Adipose tissue (tissue), 3 donors: ENCODE results near the gene DMC1. TPM values are rescaled to one million over a fixed set of nuclear protein-coding genes. Genes with fewer than 3 reads are reported as not detected.

ENCODE experiments used
- H3K27ac ChIP-seq: one replicate; pipeline ENCODE4 v1.5.1; 2013; ENCODE audit warnings: low read depth, low read length
- WGBS, 3 donors: extraction: QIAGEN DNeasy Blood & Tissue Kit; methylation state at CpG; one replicate each; pipeline ENCODE4 v1.1.7; 2013; 5-methylcytosine and 5-hydroxymethylcytosine counted together
- polyA plus RNA-seq, 3 donors: library from polyadenylated mRNA; stranded (reverse); fragments of 200-250 nt; gene quantifications; one replicate each; pipeline ENCODE4 v1.2.3, GENCODE V29; 2013
- donor health status: healthy with polysubstance abuse.
- donor health status: Bipolar disorder and iron deficiency.
- donor health status: healthy.

DMC1 gene
- polyA plus RNA-seq, 3 donors, result 0.16 to 18.2 (median 0.23) TPM

- 4 to 5% (median 4%) methylated on average over 14 of the region's 14 CpGs for WGBS, 3 donors
- no peak overlapping the region for H3K27ac ChIP-seq
Observed at GRCh38 chr22:38570779-38571364, 889 bp upstream of the DMC1 start.

GRCh38 chr22:38569181-38569971, 607 bp downstream of the DMC1 start:
- 26 to 35% (median 29%) methylated on average over 32 of the region's 32 CpGs for WGBS, 3 donors
- H3K27ac ChIP-seq, result no peak overlapping the region

GRCh38 chr22:38567531-38568285, 2.3 kb downstream of the DMC1 start:
- 61 to 67% (median 67%) methylated on average over 7 of the region's 7 CpGs for WGBS, 3 donors
- no peak overlapping the region for H3K27ac ChIP-seq

- H3K27ac ChIP-seq, result no peak overlapping the region
- WGBS, 3 donors, result 59 to 71% (median 71%) methylated on average over 3 of the region's 3 CpGs
Observed at GRCh38 chr22:38566726-38567504, 3.1 kb downstream of the DMC1 start.

- 92 to 100% (median 96%) methylated on average over 1 of the region's 1 CpG for WGBS, 3 donors
- no peak overlapping the region for H3K27ac ChIP-seq
Observed at GRCh38 chr22:38565441-38565840, 4.5 kb downstream of the DMC1 start.

GRCh38 chr22:38564669-38565068, 5.3 kb downstream of the DMC1 start:
- WGBS, 3 donors, result 80 to 88% (median 85%) methylated on average over 2 of the region's 2 CpGs
- no peak overlapping the region for H3K27ac ChIP-seq

- WGBS, 3 donors, result 75 to 94% (median 88%) methylated on average over 3 of the region's 3 CpGs
Observed at GRCh38 chr22:38554281-38554680, 15.7 kb downstream of the DMC1 start.

GRCh38 chr22:38549101-38549894, 20.7 kb downstream of the DMC1 start:
- 66 to 78% (median 75%) methylated on average over 7 of the region's 7 CpGs for WGBS, 3 donors
- no peak overlapping the region for H3K27ac ChIP-seq

More at GRCh38 chr22:38554281-38554680, 15.7 kb downstream of the DMC1 start:
- H3K27ac ChIP-seq, result no peak overlapping the region

GRCh38 chr22:38540701-38541100, 29.3 kb downstream of the DMC1 start:
- 77 to 90% (median 85%) methylated on average over 2 of the region's 2 CpGs for WGBS, 3 donors
- H3K27ac ChIP-seq, result no peak overlapping the region

GRCh38 chr22:38531251-38531938, 38.6 kb downstream of the DMC1 start:
- 85 to 95% (median 88%) methylated on average over 4 of the region's 4 CpGs for WGBS, 3 donors
- H3K27ac ChIP-seq, result no peak overlapping the region

GRCh38 chr22:38524429-38524828, 45.6 kb downstream of the DMC1 start:
- 76 to 87% (median 80%) methylated on average over 3 of the region's 3 CpGs for WGBS, 3 donors
- H3K27ac ChIP-seq, result no peak overlapping the region

GRCh38 chr22:38523479-38523878, 46.5 kb downstream of the DMC1 start:
- 92 to 94% (median 92%) methylated on average over 5 of the region's 5 CpGs for WGBS, 3 donors
- H3K27ac ChIP-seq, result no peak overlapping the region

GRCh38 chr22:38523029-38523428, 47.0 kb downstream of the DMC1 start:
- H3K27ac ChIP-seq, result no peak overlapping the region
- whole genome bisulfite sequencing, 3 donors, result 92 to 96% (median 93%) methylated on average over 3 of the region's 3 CpGs

GRCh38 chr22:38519453-38520250, 50.3 kb downstream of the DMC1 start:
- WGBS, 3 donors, result 96 to 100% (median 96%) methylated on average over 2 of the region's 2 CpGs
- H3K27ac ChIP-seq, result no peak overlapping the region

- H3K27ac ChIP-seq, result no peak overlapping the region
- WGBS, 3 donors, result 91 to 96% (median 92%) methylated on average over 4 of the region's 4 CpGs
Observed at GRCh38 chr22:38518620-38519019, 51.4 kb downstream of the DMC1 start.

GRCh38 chr22:38513063-38513462, 56.9 kb downstream of the DMC1 start:
- WGBS, 3 donors, result 69 to 71% (median 71%) methylated on average over 1 of the region's 1 CpG

More at GRCh38 chr22:38513063-38513462, 56.9 kb downstream of the DMC1 start:
- no peak overlapping the region for H3K27ac ChIP-seq
